Measurements from ENCODE around the gene BIN1.

DNA sequence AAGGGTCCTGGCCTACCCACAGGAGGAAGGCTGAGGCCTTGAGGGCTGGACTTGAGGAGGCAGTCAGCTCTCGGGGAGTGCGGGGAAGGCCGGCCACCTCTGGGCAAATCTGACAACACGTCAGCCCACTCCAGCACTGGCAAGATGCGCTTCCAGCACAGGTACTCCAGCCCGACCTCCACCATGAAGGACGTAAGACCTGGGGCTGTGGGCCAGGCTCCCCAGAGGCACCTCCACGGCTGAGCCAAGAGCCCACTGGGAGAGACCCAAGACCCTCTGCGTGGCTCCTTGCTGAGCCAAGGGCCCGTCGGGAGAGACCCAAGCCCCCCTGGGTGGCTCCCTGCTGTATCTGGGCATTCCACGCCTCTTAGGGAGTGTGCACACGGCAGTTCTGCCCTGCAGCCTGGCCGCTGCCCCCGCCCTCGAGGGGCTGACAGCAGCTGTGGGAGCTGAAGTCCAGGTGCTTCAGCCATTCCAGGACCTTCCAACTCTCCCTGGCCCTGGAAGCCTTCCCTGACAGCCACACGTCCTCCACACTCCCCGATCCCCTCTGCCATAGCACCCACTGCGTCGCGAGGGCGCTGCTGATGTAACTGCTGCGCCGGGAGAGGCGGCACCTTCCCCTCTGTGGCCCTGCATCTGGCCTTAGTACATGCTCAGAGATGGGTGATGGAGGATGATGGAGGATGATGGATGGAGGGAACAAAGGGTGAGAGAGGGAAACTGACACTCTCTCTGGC lies 50.2 kb downstream of the BIN1 start:
- TF ChIP-seq CTCF (IDR thresholded peaks at IDR 0.05) (no peak), POLR2A (IDR thresholded peaks at IDR 0.05) (no peak)
